ENCODE data around the gene CD48. TPM values are rescaled to one million over a fixed set of nuclear protein-coding genes. Genes with fewer than 3 reads are reported as not detected.

CD48 gene
- total RNA-seq, 2 donors from 2014 or later = 4.9 to 9.2 TPM

- H3K4me1 ChIP-seq = no peaks in the 10 kb centered on the region
- no peak overlapping the region for H3K27ac ChIP-seq
- no peaks in the 10 kb centered on the region for H3K36me3 ChIP-seq
- TF ChIP-seq CTCF (IDR thresholded peaks at IDR 0.05) = no peak
- H3K4me3 ChIP-seq = no peak overlapping the region
- no peak for DNase-seq
- no peaks in the 10 kb centered on the region for H3K27me3 ChIP-seq
- no peak overlapping the region for H3K9ac ChIP-seq (ENCODE audit: low read depth in 2 of 2, low read length in 2 of 2)
- intact Hi-C loops (cut with DNase I) = no loop called here
- H3K9me3 ChIP-seq = no peaks in the 10 kb centered on the region
These were observed 78.2 kb downstream of the CD48 start for GRCh38 chr1:160633330-160633903.

- DNase-seq = no peak
- Histone ChIP-seq H3K27ac (no peak overlapping the region), H3K4me3 (no peak overlapping the region), H3K27me3 (no peaks in the 10 kb centered on the region), H3K4me1 (no peaks in the 10 kb centered on the region), H3K9ac (ENCODE audit: low read depth in 2 of 2, low read length in 2 of 2) (no peak overlapping the region), H3K36me3 (no peaks in the 10 kb centered on the region), H3K9me3 (no peaks in the 10 kb centered on the region)
- intact Hi-C loops (cut with DNase I) = no loop called here
- TF ChIP-seq CTCF (IDR thresholded peaks at IDR 0.05) = no peak
These were observed 79.5 kb downstream of the CD48 start for GRCh38 chr1:160631983-160632625.

- Histone ChIP-seq H3K4me3 (no peak overlapping the region), H3K4me1 (no peaks in the 10 kb centered on the region), H3K9me3 (no peaks in the 10 kb centered on the region), H3K27ac (no peak overlapping the region), H3K9ac (ENCODE audit: low read depth in 2 of 2, low read length in 2 of 2) (peak overlapping the region in 1 of 2 donors; percentile 26), H3K36me3 (no peaks in the 10 kb centered on the region), H3K27me3 (no peaks in the 10 kb centered on the region)
- intact Hi-C loops (cut with DNase I) = no loop called here
- no peak for DNase-seq
- no peak for TF ChIP-seq CTCF (IDR thresholded peaks at IDR 0.05)
These were observed 80.8 kb downstream of the CD48 start for GRCh38 chr1:160630523-160631451.

- DNase-seq = no peak
- H3K9ac ChIP-seq (ENCODE audit: low read depth in 2 of 2, low read length in 2 of 2) = peak overlapping the region in 1 of 2 donors; percentile 26
- intact Hi-C loops (cut with DNase I) = no loop called here
- no peak for TF ChIP-seq CTCF (IDR thresholded peaks at IDR 0.05)
- no peaks in the 10 kb centered on the region for H3K27me3 ChIP-seq
- H3K4me1 ChIP-seq = no peaks in the 10 kb centered on the region
- H3K9me3 ChIP-seq = no peaks in the 10 kb centered on the region
- no peak overlapping the region for H3K4me3 ChIP-seq
- no peaks in the 10 kb centered on the region for H3K36me3 ChIP-seq
- H3K27ac ChIP-seq = peak overlapping the region; percentile 34
These were observed 82.1 kb downstream of the CD48 start for GRCh38 chr1:160629286-160630210.

GRCh38 chr1:160628799-160629263, 82.8 kb downstream of the CD48 start:
- Histone ChIP-seq H3K9me3 (no peaks in the 10 kb centered on the region), H3K36me3 (no peaks in the 10 kb centered on the region), H3K27me3 (no peaks in the 10 kb centered on the region), H3K9ac (ENCODE audit: low read depth in 2 of 2, low read length in 2 of 2) (no peak overlapping the region), H3K27ac (peak overlapping the region; percentile 34), H3K4me1 (no peaks in the 10 kb centered on the region), H3K4me3 (no peak overlapping the region)
- DNase-seq = no peak
- TF ChIP-seq CTCF (IDR thresholded peaks at IDR 0.05) = no peak
- intact Hi-C loops (cut with DNase I) = no loop called here

All from colonic mucosa (tissue), 4 donors.